Dendritic cell treated with granulocyte-macrophage colony-stimulating factor and Interleukin-4, amounts not matched to agents 40 ng/mL and 50 ng/mL, for 4 days (primary cell): ENCODE results near the gene FBP2.
"Not testable (repeated sequence)": the region's sequence is repeated elsewhere in the genome, so short reads cannot be mapped to it uniquely, and the experiment has no call there.

Experiments used
- H3K27ac Mint-ChIP-seq: one replicate; pipeline ENCODE4 v1.8.0; 2022; ENCODE audit warnings: mild to moderate bottlenecking, mixed read lengths
- H3K27me3 Mint-ChIP-seq: one replicate; pipeline ENCODE4 v1.8.0; 2022; ENCODE audit warnings: mild to moderate bottlenecking, mixed read lengths
- H3K36me3 Mint-ChIP-seq: one replicate; pipeline ENCODE4 v1.8.0; 2022; ENCODE audit warnings: low read depth, mixed read lengths
- H3K4me1 Mint-ChIP-seq: one replicate; pipeline ENCODE4 v1.8.0; 2022; ENCODE audit warnings: low read depth, mixed read lengths
- H3K4me3 Mint-ChIP-seq: one replicate; pipeline ENCODE4 v1.8.0; 2022; ENCODE audit warnings: mild to moderate bottlenecking, moderate library complexity, mixed read lengths
- H3K9me3 Mint-ChIP-seq: one replicate; pipeline ENCODE4 v1.8.0; 2022; ENCODE audit warnings: mixed read lengths
- intact Hi-C: fragments of 100-400 bp; cut with micrococcal nuclease; formaldehyde crosslinking; loops from one replicate; pipeline ENCODE4 v1.15.0; 2022

Gene FBP2

GRCh38 chr9:94566550-94566949, 27.1 kb downstream of the FBP2 start:
- Mint-ChIP-seq H3K4me1 (peaks cover 5% of the 10 kb centered on the region), H3K9me3 (no peaks in the 10 kb centered on the region), H3K27ac (no peak overlapping the region), H3K36me3 (no peaks in the 10 kb centered on the region), H3K4me3 (no peak overlapping the region), H3K27me3 (peaks cover 12% of the 10 kb centered on the region)
- intact Hi-C loops: no loop called here

- peaks cover 12% of the 10 kb centered on the region for H3K27me3 Mint-ChIP-seq
- H3K4me3 Mint-ChIP-seq, H3K27ac Mint-ChIP-seq, H3K36me3 Mint-ChIP-seq, H3K4me1 Mint-ChIP-seq, H3K9me3 Mint-ChIP-seq, intact Hi-C loops: not testable (repeated sequence)
These were observed 29.3 kb downstream of the FBP2 start for GRCh38 chr9:94564279-94564678.

- no peaks in the 10 kb centered on the region for H3K9me3 Mint-ChIP-seq
- peaks cover 5% of the 10 kb centered on the region for H3K4me1 Mint-ChIP-seq
- peaks cover 12% of the 10 kb centered on the region for H3K27me3 Mint-ChIP-seq
- intact Hi-C loops: no loop called here
- no peak overlapping the region for H3K27ac Mint-ChIP-seq
- H3K36me3 Mint-ChIP-seq: no peaks in the 10 kb centered on the region
- no peak overlapping the region for H3K4me3 Mint-ChIP-seq
These were observed 30.1 kb downstream of the FBP2 start for GRCh38 chr9:94563548-94563947.

- intact Hi-C loops: no loop called here
- Mint-ChIP-seq H3K4me1 (peaks cover 10% of the 10 kb centered on the region), H3K27ac (no peak overlapping the region), H3K27me3 (peaks cover 8% of the 10 kb centered on the region), H3K4me3 (no peak overlapping the region), H3K9me3 (no peaks in the 10 kb centered on the region), H3K36me3 (no peaks in the 10 kb centered on the region)
These were observed 33.4 kb downstream of the FBP2 start for GRCh38 chr9:94560237-94560636.

- Mint-ChIP-seq H3K27ac (no peak overlapping the region), H3K27me3 (peaks cover 9% of the 10 kb centered on the region), H3K36me3 (no peaks in the 10 kb centered on the region), H3K4me1 (peaks cover 5% of the 10 kb centered on the region), H3K4me3 (no peak overlapping the region), H3K9me3 (no peaks in the 10 kb centered on the region)
- intact Hi-C loops: no loop called here
These were observed 36.2 kb downstream of the FBP2 start for GRCh38 chr9:94557376-94557775.

GRCh38 chr9:94554439-94555331, 38.9 kb downstream of the FBP2 start, which contains the start of gene PCAT7:
PCAT7 (plus strand) TSS chr9:94555083.
- intact Hi-C loops: loop anchor here (1.0 to 5.0 kb wide), 2 partner anchors 49 to 573 kb away; no protein-coding TSS in a partner anchor

GRCh38 chr9:94554078-94554438, 39.6 kb downstream of the FBP2 start:
- H3K4me3 Mint-ChIP-seq: no peak overlapping the region
- H3K27me3 Mint-ChIP-seq: peaks cover 17% of the 10 kb centered on the region
- intact Hi-C loops: loop anchor here (1.0 to 5.0 kb wide), 2 partner anchors 49 to 573 kb away; no protein-coding TSS in a partner anchor
- peaks cover 5% of the 10 kb centered on the region for H3K4me1 Mint-ChIP-seq
- no peaks in the 10 kb centered on the region for H3K36me3 Mint-ChIP-seq
- no peak overlapping the region for H3K27ac Mint-ChIP-seq
- H3K9me3 Mint-ChIP-seq: no peaks in the 10 kb centered on the region

More at GRCh38 chr9:94554439-94555331, 38.9 kb downstream of the FBP2 start, which contains the start of gene PCAT7:
- Mint-ChIP-seq H3K9me3 (no peaks in the 10 kb centered on the region), H3K4me1 (peaks cover 5% of the 10 kb centered on the region), H3K4me3 (no peak within 1 kb of the TSS), H3K36me3 (no peaks in the 10 kb centered on the region), H3K27ac (no peak within 1 kb of the TSS), H3K27me3 (peaks cover 14% of the 10 kb centered on the region)

- H3K4me1 Mint-ChIP-seq: peaks cover 5% of the 10 kb centered on the region
These were observed 40.3 kb downstream of the FBP2 start for GRCh38 chr9:94553029-94553938.

GRCh38 chr9:94545940-94546339, 47.7 kb downstream of the FBP2 start:
- no peaks in the 10 kb centered on the region for H3K36me3 Mint-ChIP-seq
- H3K4me3 Mint-ChIP-seq: no peak overlapping the region
- no peaks in the 10 kb centered on the region for H3K4me1 Mint-ChIP-seq
- no peak overlapping the region for H3K27ac Mint-ChIP-seq
- intact Hi-C loops: no loop called here
- H3K9me3 Mint-ChIP-seq: no peaks in the 10 kb centered on the region
- peaks cover 15% of the 10 kb centered on the region for H3K27me3 Mint-ChIP-seq

More at GRCh38 chr9:94553029-94553938, 40.3 kb downstream of the FBP2 start:
- intact Hi-C loops: loop anchor here (5.0 kb wide), 1 partner anchor 574 kb away; no protein-coding TSS in a partner anchor
- H3K27me3 Mint-ChIP-seq: peaks cover 19% of the 10 kb centered on the region
- H3K27ac Mint-ChIP-seq: no peak overlapping the region
- no peaks in the 10 kb centered on the region for H3K36me3 Mint-ChIP-seq
- no peak overlapping the region for H3K4me3 Mint-ChIP-seq
- H3K9me3 Mint-ChIP-seq: no peaks in the 10 kb centered on the region

GRCh38 chr9:94544335-94544734, 49.3 kb downstream of the FBP2 start:
- H3K4me1 Mint-ChIP-seq, H3K9me3 Mint-ChIP-seq, H3K36me3 Mint-ChIP-seq, H3K4me3 Mint-ChIP-seq, H3K27ac Mint-ChIP-seq, intact Hi-C loops: not testable (repeated sequence)
- peaks cover 17% of the 10 kb centered on the region for H3K27me3 Mint-ChIP-seq

- no peaks in the 10 kb centered on the region for H3K4me1 Mint-ChIP-seq
- no peak overlapping the region for H3K27ac Mint-ChIP-seq
- peaks cover 12% of the 10 kb centered on the region for H3K27me3 Mint-ChIP-seq
- no peak overlapping the region for H3K4me3 Mint-ChIP-seq
- H3K9me3 Mint-ChIP-seq: no peaks in the 10 kb centered on the region
- no peaks in the 10 kb centered on the region for H3K36me3 Mint-ChIP-seq
- intact Hi-C loops: no loop called here
These were observed 54.7 kb downstream of the FBP2 start for GRCh38 chr9:94538908-94539307.

- Mint-ChIP-seq H3K4me1 (no peaks in the 10 kb centered on the region), H3K36me3 (no peaks in the 10 kb centered on the region), H3K27ac (no peak overlapping the region), H3K27me3 (peaks cover 2% of the 10 kb centered on the region), H3K9me3 (no peaks in the 10 kb centered on the region), H3K4me3 (no peak overlapping the region)
- intact Hi-C loops: no loop called here
These were observed 58.7 kb downstream of the FBP2 start for GRCh38 chr9:94534901-94535300.

- H3K36me3 Mint-ChIP-seq: no peaks in the 10 kb centered on the region
- intact Hi-C loops: no loop called here
- H3K9me3 Mint-ChIP-seq: no peaks in the 10 kb centered on the region
- H3K27me3 Mint-ChIP-seq: peaks cover 2% of the 10 kb centered on the region
- H3K27ac Mint-ChIP-seq: no peak overlapping the region
- no peak overlapping the region for H3K4me3 Mint-ChIP-seq
- no peaks in the 10 kb centered on the region for H3K4me1 Mint-ChIP-seq
These were observed 60.0 kb downstream of the FBP2 start for GRCh38 chr9:94533601-94534000.

GRCh38 chr9:94533155-94533554, 60.5 kb downstream of the FBP2 start:
- Mint-ChIP-seq H3K27ac (no peak overlapping the region), H3K4me1 (no peaks in the 10 kb centered on the region), H3K4me3 (no peak overlapping the region), H3K9me3 (no peaks in the 10 kb centered on the region), H3K27me3 (peaks cover 2% of the 10 kb centered on the region), H3K36me3 (no peaks in the 10 kb centered on the region)
- intact Hi-C loops: no loop called here
